HEK293 (cell line): ENCODE data around the gene ERAL1.
"Not testable (repeated sequence)": the region's sequence is repeated elsewhere in the genome, so short reads cannot be mapped to it uniquely, and the experiment has no call there.

Experiments
- CTCF ChIA-PET: fragments of 350-600 bp; formaldehyde crosslinking; extraction: SDS; loops from one replicate; lab custom pipeline; 2021; ENCODE audit warnings: antibody characterized with exemption; lab: Yijun Ruan, JAX
- POLR2A ChIA-PET: fragments of 300-600 bp; formaldehyde crosslinking; extraction: SDS; loops from one replicate; lab custom pipeline; 2020; ENCODE audit warnings: antibody characterized with exemption, inconsistent platforms; lab: Yijun Ruan, JAX
- H3K27ac ChIP-seq: fragments of 200-500 bp; sonication (Bioruptor generic); 2 replicates; pipeline ENCODE4 v1.5.1; 2014; ENCODE audit warnings: low read depth, low read length, control low read depth, inconsistent platforms; ENCODE audit errors: extremely low read depth
- H3K36me3 ChIP-seq, 2 experiments: fragments of 200-500 bp in 1 of 2; sonication (Bioruptor generic) in 1 of 2; 1 replicate in 1 of 2; 2 replicates in 1 of 2; pipeline ENCODE4 v1.5.1; 2014 to 2017; ENCODE audit warnings: inconsistent platforms in 2 of 2, low read length in 2 of 2; ENCODE audit not compliant: control insufficient read depth in 2 of 2, insufficient read depth in 1 of 2
- H3K4me1 ChIP-seq: fragments of 200-500 bp; sonication (Bioruptor generic); 2 replicates; pipeline ENCODE4 v1.5.1; 2014; ENCODE audit warnings: mild to moderate bottlenecking, low read length, inconsistent platforms; ENCODE audit not compliant: control insufficient read depth, insufficient read depth
- H3K4me3 ChIP-seq: 2 replicates; pipeline ENCODE4 v1.5.1; 2011; ENCODE audit warnings: low read depth, mild to moderate bottlenecking, control low read depth, low read length, moderate library complexity
- H3K9me3 ChIP-seq: fragments of 200-500 bp; sonication (Bioruptor generic); 2 replicates; pipeline ENCODE4 v1.5.1; 2014; ENCODE audit warnings: low read depth, low read length, inconsistent platforms; ENCODE audit not compliant: control insufficient read depth, insufficient read depth
- KLF1 ChIP-seq: fragments of 450-650 bp; formaldehyde crosslinking; IDR thresholded peaks from 2 replicates; pipeline ENCODE4 v1.5.1; 2016; ENCODE audit warnings: missing biosample characterization, missing genetic modification characterization
- PRDM1 ChIP-seq: fragments of 450-650 bp; formaldehyde crosslinking; IDR thresholded peaks from 2 replicates; pipeline ENCODE4; 2016; ENCODE audit warnings: missing biosample characterization, missing genetic modification characterization
- SP7 ChIP-seq: fragments of 450-650 bp; formaldehyde crosslinking; IDR thresholded peaks from 2 replicates; pipeline ENCODE4 v1.5.1; 2016; ENCODE audit warnings: missing biosample characterization, missing genetic modification characterization
- ZBTB17 ChIP-seq: fragments of 450-650 bp; formaldehyde crosslinking; IDR thresholded peaks from 2 replicates; pipeline ENCODE4 v1.5.1; 2016; ENCODE audit warnings: missing biosample characterization, missing genetic modification characterization
- ZBTB6 ChIP-seq: fragments of 450-650 bp; formaldehyde crosslinking; IDR thresholded peaks from 2 replicates; pipeline ENCODE4 v1.5.1; 2017; ENCODE audit warnings: missing biosample characterization, missing genetic modification characterization
- ZNF202 ChIP-seq: fragments of 450-650 bp; formaldehyde crosslinking; IDR thresholded peaks from 2 replicates; pipeline ENCODE4 v1.5.1; 2016; ENCODE audit warnings: missing biosample characterization, missing genetic modification characterization, borderline replicate concordance
- ZNF341 ChIP-seq: fragments of 450-650 bp; formaldehyde crosslinking; IDR thresholded peaks from 2 replicates; pipeline ENCODE4; 2016; ENCODE audit warnings: low read depth, missing biosample characterization, missing genetic modification characterization
- ZNF433 ChIP-seq: fragments of 450-650 bp; formaldehyde crosslinking; IDR thresholded peaks from 2 replicates; pipeline ENCODE4 v1.5.1; 2016; ENCODE audit warnings: missing biosample characterization, missing genetic modification characterization, low read depth
- ZNF555 ChIP-seq: fragments of 450-650 bp; formaldehyde crosslinking; conservative IDR thresholded peaks from 2 replicates; pipeline ENCODE4 v1.5.1; 2017; ENCODE audit warnings: missing biosample characterization, mild to moderate bottlenecking, missing genetic modification characterization, inconsistent platforms
- ZNF629 ChIP-seq: fragments of 450-650 bp; formaldehyde crosslinking; IDR thresholded peaks from 2 replicates; pipeline ENCODE4 v1.5.1; 2017; ENCODE audit warnings: missing biosample characterization, missing genetic modification characterization
- ZNF660 ChIP-seq: fragments of 450-650 bp; IDR thresholded peaks from 2 replicates; pipeline ENCODE4 v1.5.1; 2018; ENCODE audit warnings: missing biosample characterization, mild to moderate bottlenecking, missing genetic modification characterization
- ZNF707 ChIP-seq: fragments of 450-650 bp; formaldehyde crosslinking; IDR thresholded peaks from 2 replicates; pipeline ENCODE4 v1.5.1; 2016; ENCODE audit warnings: missing biosample characterization, missing genetic modification characterization
- TF ChIP-seq, protein P1 (sequence below): fragments of 450-650 bp; formaldehyde crosslinking; IDR thresholded peaks from 2 replicates; pipeline ENCODE4 v1.5.1; 2016; ENCODE audit warnings: missing biosample characterization, missing genetic modification characterization
- TF ChIP-seq, protein P2 (sequence below): fragments of 450-650 bp; formaldehyde crosslinking; IDR thresholded peaks from 2 replicates; pipeline ENCODE4 v1.5.1; 2016; ENCODE audit warnings: missing biosample characterization, missing genetic modification characterization, low read depth

The ERAL1 gene

DNA sequence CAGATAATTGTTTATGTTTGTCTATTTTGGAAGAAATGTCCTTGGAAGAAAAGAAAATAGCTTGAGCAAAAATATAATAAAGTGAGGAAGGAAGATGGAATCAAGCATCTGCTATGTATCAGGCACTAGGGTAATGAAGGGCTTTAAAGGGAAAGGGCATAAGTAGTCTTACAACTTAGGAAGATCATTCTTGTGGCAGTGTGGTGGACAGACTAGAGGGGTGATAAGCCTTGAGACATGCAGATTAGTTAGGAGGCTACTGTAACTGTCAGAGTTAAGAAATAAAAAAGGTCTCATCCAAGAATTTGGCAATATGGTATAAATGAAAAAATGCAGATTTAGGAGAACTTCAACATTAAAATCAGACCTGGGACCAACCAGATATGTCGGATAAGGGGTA lies 27.1 kb upstream of the ERAL1 start:
- H3K9me3 ChIP-seq, result no peaks in the 10 kb centered on the region
- H3K4me1 ChIP-seq, result 0 out of 2 replicates have a peak, but pooled peaks cover 2% of the 10 kb centered on the region
- POLR2A ChIA-PET, result interaction anchor here (0.6 to 0.9 kb wide), 4 partner anchors 10 to 53 kb away, joined by 3 to 6 read pairs (median 3); no protein-coding TSS in a partner anchor
- no peak overlapping the region for H3K4me3 ChIP-seq
- CTCF ChIA-PET, result interaction anchor here (0.6 to 2.2 kb wide), 6 partner anchors 15 to 109 kb away, joined by 3 to 14 read pairs (median 3); no protein-coding TSS in a partner anchor
- no peak overlapping the region for H3K27ac ChIP-seq
- peaks cover 7 to 13% of the 10 kb centered on the region in 2 experiments; a peak in 2 of 3 replicates for H3K36me3 ChIP-seq
- TF ChIP-seq ZNF555 (tag by site-specific recombination), result no peak
- TF ChIP-seq, protein P1, sequence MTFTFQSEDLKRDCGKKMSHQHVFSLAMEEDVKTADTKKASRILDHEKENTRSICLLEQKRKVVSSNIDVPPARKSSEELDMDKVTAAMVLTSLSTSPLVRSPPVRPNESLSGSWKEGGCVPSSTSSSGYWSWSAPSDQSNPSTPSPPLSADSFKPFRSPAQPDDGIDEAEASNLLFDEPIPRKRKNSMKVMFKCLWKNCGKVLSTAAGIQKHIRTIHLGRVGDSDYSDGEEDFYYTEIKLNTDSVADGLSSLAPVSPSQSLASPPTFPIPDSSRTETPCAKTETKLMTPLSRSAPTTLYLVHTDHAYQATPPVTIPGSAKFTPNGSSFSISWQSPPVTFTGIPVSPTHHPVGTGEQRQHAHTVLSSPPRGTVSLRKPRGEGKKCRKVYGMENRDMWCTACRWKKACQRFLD (tag by site-specific recombination), result no peak

- H3K4me1 ChIP-seq, result 0 out of 2 replicates have a peak, but pooled peaks cover 2% of the 10 kb centered on the region
- POLR2A ChIA-PET, result interaction anchor here (0.7 to 0.9 kb wide), 3 partner anchors 14 to 31 kb away, joined by 3 read pairs; partner anchors contain the start of gene FAM222B
- CTCF ChIA-PET, result interaction anchor here (0.6 to 1.2 kb wide), 2 partner anchors 11 to 54 kb away, joined by 3 read pairs; no protein-coding TSS in a partner anchor
Observed at GRCh38 chr17:28828294-28829040, 26.3 kb upstream of the ERAL1 start.

GRCh38 chr17:28834420-28834819 lies 20.4 kb upstream of the ERAL1 start:
- CTCF ChIA-PET, result interaction anchor here (0.6 to 3.7 kb wide), 4 partner anchors 69 to 1816 kb away, joined by 3 to 18 read pairs (median 4); no protein-coding TSS in a partner anchor
- Histone ChIP-seq H3K4me3 (no peak overlapping the region), H3K27ac (no peak overlapping the region), H3K9me3 (no peaks in the 10 kb centered on the region), H3K36me3 (peaks cover 13% of the 10 kb centered on the region in 2 experiments; a peak in 2 of 3 replicates), H3K4me1 (no peaks in the 10 kb centered on the region)
- TF ChIP-seq ZNF433 (tag by site-specific recombination) (no peak), ZNF341 (tag by site-specific recombination) (no peak), ZNF660 (tag by site-specific recombination) (peak; percentile 76; the same call in 1 of the 2 replicates), SP7 (tag by site-specific recombination) (0 out of 2 replicates have a peak, but pooled peaks have one; percentile 27), ZBTB17 (tag by site-specific recombination) (0 out of 2 replicates have a peak, but pooled peaks have one; percentile 33), ZNF707 (tag by site-specific recombination) (no peak), ZBTB6 (tag by site-specific recombination) (no peak), PRDM1 (peak; percentile 15; the same call in 1 of the 2 replicates), ZNF555 (tag by site-specific recombination) (no peak), ZNF629 (0 out of 2 replicates have a peak, but pooled peaks have one; percentile 13), KLF1 (no peak)
- TF ChIP-seq, protein P2, sequence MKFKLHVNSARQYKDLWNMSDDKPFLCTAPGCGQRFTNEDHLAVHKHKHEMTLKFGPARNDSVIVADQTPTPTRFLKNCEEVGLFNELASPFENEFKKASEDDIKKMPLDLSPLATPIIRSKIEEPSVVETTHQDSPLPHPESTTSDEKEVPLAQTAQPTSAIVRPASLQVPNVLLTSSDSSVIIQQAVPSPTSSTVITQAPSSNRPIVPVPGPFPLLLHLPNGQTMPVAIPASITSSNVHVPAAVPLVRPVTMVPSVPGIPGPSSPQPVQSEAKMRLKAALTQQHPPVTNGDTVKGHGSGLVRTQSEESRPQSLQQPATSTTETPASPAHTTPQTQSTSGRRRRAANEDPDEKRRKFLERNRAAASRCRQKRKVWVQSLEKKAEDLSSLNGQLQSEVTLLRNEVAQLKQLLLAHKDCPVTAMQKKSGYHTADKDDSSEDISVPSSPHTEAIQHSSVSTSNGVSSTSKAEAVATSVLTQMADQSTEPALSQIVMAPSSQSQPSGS, result no peak
- POLR2A ChIA-PET, result no interaction called here

More at GRCh38 chr17:28828294-28829040, 26.3 kb upstream of the ERAL1 start:
- no peak overlapping the region for H3K4me3 ChIP-seq
- H3K36me3 ChIP-seq, result peaks cover 7 to 13% of the 10 kb centered on the region in 2 experiments; a peak in 2 of 3 replicates
- TF ChIP-seq ZNF202 (tag by site-specific recombination) (no peak), ZBTB6 (tag by site-specific recombination) (peak; percentile 71; the same call in 1 of the 2 replicates)
- H3K27ac ChIP-seq, result no peak overlapping the region
- H3K9me3 ChIP-seq, result no peaks in the 10 kb centered on the region

GRCh38 chr17:28836541-28836940 lies 18.3 kb upstream of the ERAL1 start:
- POLR2A ChIA-PET, result interaction anchor here (1.9 kb wide), 1 partner anchor 13 kb away, joined by 4 read pairs; no protein-coding TSS in a partner anchor
- CTCF ChIA-PET, result interaction anchor here (0.8 to 3.7 kb wide), 4 partner anchors 13 to 87 kb away, joined by 3 to 18 read pairs (median 3); no protein-coding TSS in a partner anchor
- H3K36me3 ChIP-seq, H3K27ac ChIP-seq, H3K4me1 ChIP-seq, H3K9me3 ChIP-seq, H3K4me3 ChIP-seq: not testable (repeated sequence)
